CD4-positive, alpha-beta T cell treated with Interferon gamma for 1 hour (primary cell): ENCODE measurements around the gene DHRS12.

ENCODE experiments used
- DNase-seq: peaks from one replicate; pipeline ENCODE4 v3.0.0-alpha.2; 2020

DHRS12 gene

GRCh38 chr13:51803422-51804294 lies at the start of gene DHRS12:
DHRS12 (minus strand) TSS chr13:51804163; CDS start chr13:51799659, 4,504 bp downstream.
- DNase-seq: peak; percentile 91

- DNase-seq: no peak
Observed at GRCh38 chr13:51849145-51850101, 45.5 kb upstream of the DHRS12 start.

GRCh38 chr13:51848674-51849073 lies 44.7 kb upstream of the DHRS12 start:
- no peak for DNase-seq

- no peak for DNase-seq
Observed at GRCh38 chr13:51846756-51847155, 42.8 kb upstream of the DHRS12 start.

GRCh38 chr13:51845574-51846318 lies 41.8 kb upstream of the DHRS12 start:
- DNase-seq: no peak

GRCh38 chr13:51844862-51845573 lies 41.1 kb upstream of the DHRS12 start, which contains the start of gene TMEM272:
TMEM272 (minus strand) TSS chr13:51845177; CDS start chr13:51838530, 6,647 bp downstream.
- peak; percentile 31 for DNase-seq

- no peak for DNase-seq
Observed at GRCh38 chr13:51843529-51843928, 39.6 kb upstream of the DHRS12 start.

- no peak for DNase-seq
Observed at GRCh38 chr13:51841732-51842131, 37.8 kb upstream of the DHRS12 start.

- DNase-seq: no peak
Observed at GRCh38 chr13:51840917-51841316, 37.0 kb upstream of the DHRS12 start.

- no peak for DNase-seq
Observed at GRCh38 chr13:51839711-51840540, 36.0 kb upstream of the DHRS12 start.

GRCh38 chr13:51838240-51838846 lies 34.4 kb upstream of the DHRS12 start:
- no peak for DNase-seq

GRCh38 chr13:51837016-51837415 lies 33.1 kb upstream of the DHRS12 start:
- no peak for DNase-seq

- DNase-seq: no peak
Observed at GRCh38 chr13:51834581-51835171, 30.7 kb upstream of the DHRS12 start.

GRCh38 chr13:51833980-51834379 lies 30.0 kb upstream of the DHRS12 start:
- DNase-seq: no peak

- DNase-seq: peak; percentile 63
Observed at GRCh38 chr13:51832471-51833152, 28.6 kb upstream of the DHRS12 start.

GRCh38 chr13:51831519-51831918 lies 27.6 kb upstream of the DHRS12 start:
- no peak for DNase-seq

GRCh38 chr13:51829568-51829899 lies 25.6 kb upstream of the DHRS12 start:
- no peak for DNase-seq

GRCh38 chr13:51828730-51829567 lies 25.0 kb upstream of the DHRS12 start:
- no peak for DNase-seq

- no peak for DNase-seq
Observed at GRCh38 chr13:51827254-51827653, 23.3 kb upstream of the DHRS12 start.
